Activated CD4-positive, alpha-beta T cell treated with anti-CD3 and anti-CD28 coated beads, Interleukin-2, amount 50 U/mL, for 16 hours (primary cell): Measurements from ENCODE around the gene ZC3H15.

Experiments used
- DNase-seq: peaks from one replicate; pipeline ENCODE4 v3.0.0-alpha.2; 2020

The ZC3H15 gene

GRCh38 chr2:186546846-186547245, 60.8 kb downstream of the ZC3H15 start:
- DNase-seq, result no peak

- DNase-seq, result no peak
These were observed 65.4 kb downstream of the ZC3H15 start for GRCh38 chr2:186551323-186552050.

GRCh38 chr2:186554429-186554828, 68.4 kb downstream of the ZC3H15 start:
- no peak for DNase-seq

- no peak for DNase-seq
These were observed 69.0 kb downstream of the ZC3H15 start for GRCh38 chr2:186554850-186555671.

- DNase-seq, result no peak
These were observed 72.6 kb downstream of the ZC3H15 start for GRCh38 chr2:186558512-186559276.
